ENCODE results near the gene SPACA6.
"Not testable (repeated sequence)": the region's sequence is repeated elsewhere in the genome, so short reads cannot be mapped to it uniquely, and the experiment has no call there.

DNA sequence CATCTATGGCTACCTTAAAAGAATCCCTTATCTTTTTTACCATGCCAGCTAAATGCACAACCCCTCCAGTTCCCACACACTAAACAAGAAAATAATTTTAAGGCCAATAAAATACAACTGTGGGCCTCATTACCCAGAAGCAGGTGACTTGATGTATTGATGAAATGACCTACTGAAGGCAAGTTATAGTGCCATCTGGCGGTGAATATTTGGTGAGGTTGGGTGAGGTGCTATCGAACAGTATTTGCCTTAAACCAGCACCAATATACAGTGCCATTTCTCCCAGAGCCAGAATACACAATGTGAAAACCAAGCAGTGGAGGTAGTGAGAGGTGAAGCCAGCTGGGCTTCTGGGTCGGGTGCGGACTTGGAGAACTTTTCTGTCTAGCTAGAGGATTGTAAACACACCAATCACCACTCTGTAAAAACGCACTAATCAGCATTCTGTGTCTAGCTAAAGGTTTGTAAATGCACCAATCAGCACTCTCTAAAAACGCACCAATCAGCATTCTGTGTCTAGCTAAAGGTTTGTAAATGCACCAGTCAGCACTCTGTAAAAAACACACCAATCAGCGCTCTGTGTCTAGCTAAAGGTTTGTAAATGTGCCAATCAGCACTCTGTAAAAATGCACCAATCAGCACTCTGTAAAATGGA is 17.1 kb upstream of the SPACA6 start:
- TF ChIP-seq, protein P1, sequence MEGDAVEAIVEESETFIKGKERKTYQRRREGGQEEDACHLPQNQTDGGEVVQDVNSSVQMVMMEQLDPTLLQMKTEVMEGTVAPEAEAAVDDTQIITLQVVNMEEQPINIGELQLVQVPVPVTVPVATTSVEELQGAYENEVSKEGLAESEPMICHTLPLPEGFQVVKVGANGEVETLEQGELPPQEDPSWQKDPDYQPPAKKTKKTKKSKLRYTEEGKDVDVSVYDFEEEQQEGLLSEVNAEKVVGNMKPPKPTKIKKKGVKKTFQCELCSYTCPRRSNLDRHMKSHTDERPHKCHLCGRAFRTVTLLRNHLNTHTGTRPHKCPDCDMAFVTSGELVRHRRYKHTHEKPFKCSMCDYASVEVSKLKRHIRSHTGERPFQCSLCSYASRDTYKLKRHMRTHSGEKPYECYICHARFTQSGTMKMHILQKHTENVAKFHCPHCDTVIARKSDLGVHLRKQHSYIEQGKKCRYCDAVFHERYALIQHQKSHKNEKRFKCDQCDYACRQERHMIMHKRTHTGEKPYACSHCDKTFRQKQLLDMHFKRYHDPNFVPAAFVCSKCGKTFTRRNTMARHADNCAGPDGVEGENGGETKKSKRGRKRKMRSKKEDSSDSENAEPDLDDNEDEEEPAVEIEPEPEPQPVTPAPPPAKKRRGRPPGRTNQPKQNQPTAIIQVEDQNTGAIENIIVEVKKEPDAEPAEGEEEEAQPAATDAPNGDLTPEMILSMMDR (IDR thresholded peaks at IDR 0.05) = peak; percentile 47
- not testable (repeated sequence) for TF ChIP-seq ZFX (IDR thresholded peaks at IDR 0.05; ENCODE audit: borderline replicate concordance)
